GM23338 (cell line): Measurements from ENCODE around the gene OR52W1. TPM values are rescaled to one million over a fixed set of nuclear protein-coding genes. Genes with fewer than 3 reads are reported as not detected.

ENCODE experiments used
- ATAC-seq: fragments of 200-7000 bp; cut with Tn5 transposase; 3 replicates; pipeline ENCODE4 v1.9.1; 2020
- DNase-seq: peaks from one replicate; pipeline ENCODE4 v3.0.0-alpha.2; 2015; ENCODE audit warnings: low spot score
- H2AFZ ChIP-seq: fragments of 200-600 bp; sonication (generic); 2 replicates; pipeline ENCODE4 v1.8.0; 2016; ENCODE audit warnings: antibody characterized with exemption, mild to moderate bottlenecking, moderate library complexity
- H3F3A ChIP-seq: fragments of 200-600 bp; sonication (generic); replicated peaks from 2 replicates; pipeline ENCODE4 v1.8.0; 2017; ENCODE audit warnings: antibody characterized with exemption, mixed run types, low read depth
- H3K27ac ChIP-seq: fragments of 200-600 bp; sonication (generic); 2 replicates; pipeline ENCODE4 v1.6.1; 2016; ENCODE audit warnings: low read depth
- H3K27me3 ChIP-seq: fragments of 200-600 bp; sonication (generic); 2 replicates; pipeline ENCODE4 v1.8.0; 2016; ENCODE audit warnings: mild to moderate bottlenecking, mixed run types, moderate library complexity; ENCODE audit not compliant: insufficient read depth
- H3K36me3 ChIP-seq: fragments of 200-600 bp; sonication (generic); 2 replicates; pipeline ENCODE4 v1.8.0; 2016; ENCODE audit warnings: mild to moderate bottlenecking; ENCODE audit not compliant: insufficient read depth
- H3K4me1 ChIP-seq: fragments of 200-600 bp; sonication (generic); 2 replicates; pipeline ENCODE4 v1.8.0; 2016; ENCODE audit warnings: mild to moderate bottlenecking, moderate library complexity; ENCODE audit not compliant: insufficient read depth
- H3K4me2 ChIP-seq: fragments of 200-600 bp; sonication (generic); 2 replicates; pipeline ENCODE4 v1.7.1; 2017; ENCODE audit warnings: mixed run types
- H3K4me3 ChIP-seq: fragments of 200-600 bp; sonication (generic); 2 replicates; pipeline ENCODE4 v1.6.1; 2016; ENCODE audit warnings: mixed run types
- H3K79me2 ChIP-seq: fragments of 200-600 bp; sonication (generic); replicated peaks from 2 replicates; pipeline ENCODE4 v1.8.0; 2017; ENCODE audit warnings: mild to moderate bottlenecking; ENCODE audit not compliant: insufficient read depth
- H3K9me2 ChIP-seq: fragments of 200-600 bp; sonication (generic); 2 replicates; pipeline ENCODE4 v1.8.0; 2017; ENCODE audit not compliant: insufficient read depth
- H4K20me1 ChIP-seq: fragments of 200-600 bp; sonication (generic); replicated peaks from 2 replicates; pipeline ENCODE4 v1.8.0; 2017; ENCODE audit warnings: mild to moderate bottlenecking; ENCODE audit not compliant: insufficient read depth
- H3K27ac Mint-ChIP-seq: 2 replicates; pipeline ENCODE4 v1.8.0; 2020; ENCODE audit warnings: inconsistent platforms, mild to moderate bottlenecking, moderate library complexity, mixed read lengths
- H3K27me3 Mint-ChIP-seq: 3 replicates; pipeline ENCODE4 v1.8.0; 2022; ENCODE audit warnings: low read depth, mild to moderate bottlenecking, moderate library complexity, mixed read lengths, inconsistent platforms; ENCODE audit not compliant: insufficient read depth, poor library complexity
- H3K36me3 Mint-ChIP-seq: 3 replicates; pipeline ENCODE4 v1.8.0; 2021; ENCODE audit warnings: low read depth, mild to moderate bottlenecking, inconsistent platforms, moderate library complexity, mixed read lengths
- H3K4me1 Mint-ChIP-seq: 3 replicates; pipeline ENCODE4 v1.8.0; 2020; ENCODE audit warnings: mild to moderate bottlenecking, inconsistent platforms, mixed read lengths
- H3K4me3 Mint-ChIP-seq: 3 replicates; pipeline ENCODE4 v1.8.0; 2021; ENCODE audit warnings: moderate library complexity, mild to moderate bottlenecking, inconsistent platforms, mixed read lengths
- H3K9me3 Mint-ChIP-seq: 3 replicates; pipeline ENCODE4 v1.8.0; 2020; ENCODE audit warnings: moderate library complexity, mild to moderate bottlenecking, inconsistent platforms, mixed read lengths
- CREB1 ChIP-seq: fragments of 250-450 bp; sonication (Bioruptor Pico); IDR thresholded peaks from 2 replicates; pipeline ENCODE4 v1.5.0; 2020; ENCODE audit warnings: low read depth, mild to moderate bottlenecking, moderate library complexity
- CTCF ChIP-seq, 2 experiments: fragments of 200-600 bp in 1 of 2; sonication (generic) in 1 of 2; conservative IDR thresholded peaks; 2 replicates each; pipeline versions ENCODE4 v1.5.1 to v1.6.1; 2016 to 2017; ENCODE audit warnings: antibody characterized with exemption in 2 of 2, low read depth in 2 of 2, mild to moderate bottlenecking in 2 of 2, moderate library complexity in 1 of 2
- ETS1 ChIP-seq: IDR thresholded peaks from 2 replicates; pipeline ENCODE4 v1.6.1; 2016; ENCODE audit warnings: antibody characterized with exemption
- STAT1 ChIP-seq: IDR thresholded peaks from one replicate; pipeline ENCODE4 v1.6.1; 2016; ENCODE audit warnings: antibody characterized with exemption; ENCODE audit not compliant: unreplicated experiment
- ZNF114 ChIP-seq: fragments of 250-450 bp; sonication (Bioruptor Pico); IDR thresholded peaks from 2 replicates; pipeline ENCODE4 v1.5.0; 2020; ENCODE audit warnings: mild to moderate bottlenecking, moderate library complexity
- ZNF462 ChIP-seq: fragments of 250-450 bp; sonication (Bioruptor Pico); IDR thresholded peaks from 2 replicates; pipeline ENCODE4 v1.5.0; 2020; ENCODE audit warnings: mild to moderate bottlenecking, moderate library complexity
- polyA plus RNA-seq: library from polyadenylated mRNA; unstranded; fragments of >200 nt; fragmentation: Nextera tagmentation; extraction: Ambion mirVana; gene quantifications from 2 replicates; pipeline ENCODE4 v1.2.1, GENCODE V29; 2016
- total RNA-seq: library from RNA; depleted of rRNA; stranded (reverse); fragments of >200 nt; shearing (Covaris generic); gene quantifications from 2 replicates; pipeline ENCODE4 v1.2.3, GENCODE V29; 2014

The OR52W1 gene
- total and polyA plus RNA-seq, 2 experiments from 2014 or later: not detected

GRCh38 chr11:6225024-6225423 lies 26.0 kb downstream of the OR52W1 start (continued):
- no peak for TF ChIP-seq ZNF114 (CRISPR knock-in tag)

GRCh38 chr11:6225896-6226295 lies 26.9 kb downstream of the OR52W1 start:
- no peak for TF ChIP-seq ZNF462 (CRISPR knock-in tag)
- H3K27ac Mint-ChIP-seq: no peak overlapping the region

GRCh38 chr11:6228520-6228919 lies 29.5 kb downstream of the OR52W1 start:
- H3K4me1 ChIP-seq: peaks cover under 1% of the 10 kb centered on the region; the same call in 1 of the 2 replicates
- DNase-seq (no peak), ATAC-seq (no peak)
- no peaks in the 10 kb centered on the region for H3K27me3 ChIP-seq
- peaks cover 6% of the 10 kb centered on the region; the same call in 2 of the 3 replicates for H3K4me1 Mint-ChIP-seq
- no peak overlapping the region for H3K4me3 ChIP-seq
- H3K4me2 ChIP-seq: no peak overlapping the region
- H3K27ac Mint-ChIP-seq: no peak overlapping the region
- H3K9me3 Mint-ChIP-seq: no peaks in the 10 kb centered on the region
- no peak overlapping the region for H2AFZ ChIP-seq
- H4K20me1 ChIP-seq: peaks cover 50% of the 10 kb centered on the region
- no peak overlapping the region for H3K27ac ChIP-seq
- peaks cover 71% of the 10 kb centered on the region for H3K79me2 ChIP-seq
- no peaks in the 10 kb centered on the region for H3K36me3 ChIP-seq
- no peaks in the 10 kb centered on the region for H3K27me3 Mint-ChIP-seq
- peaks cover under 1% of the 10 kb centered on the region; the same call in 1 of the 3 replicates for H3K36me3 Mint-ChIP-seq
- H3K9me2 ChIP-seq: no peaks in the 10 kb centered on the region
- no peak overlapping the region for H3K4me3 Mint-ChIP-seq
- no peaks in the 10 kb centered on the region for H3F3A ChIP-seq
- TF ChIP-seq STAT1 (no peak), ETS1 (no peak), CTCF (conservative IDR thresholded peaks at IDR 0.05; ENCODE audit: low read depth in 2 of 2) (no peak), CREB1 (CRISPR knock-in tag) (no peak)

More at GRCh38 chr11:6225896-6226295, 26.9 kb downstream of the OR52W1 start:
- Histone ChIP-seq H3K27ac (no peak overlapping the region), H2AFZ (no peak overlapping the region), H3F3A (no peaks in the 10 kb centered on the region), H4K20me1 (peaks cover 44% of the 10 kb centered on the region), H3K79me2 (peaks cover 53% of the 10 kb centered on the region), H3K4me3 (no peak overlapping the region), H3K36me3 (no peaks in the 10 kb centered on the region; the same call in 1 of the 2 replicates), H3K4me2 (no peak overlapping the region), H3K27me3 (no peaks in the 10 kb centered on the region), H3K9me2 (no peaks in the 10 kb centered on the region), H3K4me1 (no peaks in the 10 kb centered on the region; the same call in 1 of the 2 replicates)
- no peaks in the 10 kb centered on the region for H3K27me3 Mint-ChIP-seq
- no peak for DNase-seq
- no peaks in the 10 kb centered on the region for H3K9me3 Mint-ChIP-seq
- no peak for ATAC-seq
- H3K36me3 Mint-ChIP-seq: peaks cover 8% of the 10 kb centered on the region; the same call in 2 of the 3 replicates
- H3K4me1 Mint-ChIP-seq: peaks cover 6% of the 10 kb centered on the region; the same call in 1 of the 3 replicates
- no peak overlapping the region for H3K4me3 Mint-ChIP-seq
